Loucy (cell line): ENCODE measurements around the gene CD4.

Experiments used
- EZH2phosphoT487 ChIP-seq: fragments of 200-600 bp; IDR thresholded peaks from 2 replicates; pipeline ENCODE4 v1.6.1; 2018; ENCODE audit warnings: antibody characterized with exemption, mild to moderate bottlenecking, moderate library complexity, borderline replicate concordance
- TF ChIP-seq, protein P1 (sequence below): fragments of 200-600 bp; sonication (generic); conservative IDR thresholded peaks from 2 replicates; pipeline ENCODE4 v1.5.1; 2014; ENCODE audit warnings: mild to moderate bottlenecking, antibody characterized with exemption, low read length

DNA sequence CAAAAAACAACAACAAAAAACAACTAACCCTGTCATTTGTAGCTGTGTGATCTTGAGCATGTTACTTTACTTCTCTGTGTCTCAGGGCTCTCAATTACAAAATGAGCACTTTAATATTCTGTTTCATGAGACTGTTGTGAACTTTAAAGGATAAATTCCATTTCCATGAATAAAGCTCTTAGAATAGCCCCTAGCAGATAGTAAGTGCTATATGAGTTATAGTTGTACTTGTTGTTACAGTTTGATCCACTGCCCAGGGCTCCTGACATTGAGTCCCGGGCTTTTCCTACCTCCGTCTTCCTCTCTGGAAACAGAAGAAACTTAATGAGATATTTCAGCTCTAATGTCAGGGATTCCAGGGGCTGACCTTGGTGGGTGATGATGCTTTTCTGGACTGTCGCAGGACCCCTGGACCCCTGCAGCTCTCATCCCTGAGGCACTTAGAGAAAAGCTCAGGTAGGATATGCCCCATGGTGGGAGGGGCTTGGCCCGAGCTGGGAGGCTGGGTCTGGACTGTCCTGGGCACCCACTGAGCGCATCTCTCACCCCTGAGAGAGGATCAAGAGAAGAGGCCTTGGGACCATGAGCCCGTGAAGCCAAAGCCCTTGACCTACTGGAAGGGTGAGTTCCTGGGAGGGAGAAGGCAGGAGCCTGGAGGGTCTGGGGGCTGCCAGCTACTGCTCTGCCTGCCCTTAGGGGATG lies 44.0 kb downstream of the CD4 start:
- TF ChIP-seq, protein P1, sequence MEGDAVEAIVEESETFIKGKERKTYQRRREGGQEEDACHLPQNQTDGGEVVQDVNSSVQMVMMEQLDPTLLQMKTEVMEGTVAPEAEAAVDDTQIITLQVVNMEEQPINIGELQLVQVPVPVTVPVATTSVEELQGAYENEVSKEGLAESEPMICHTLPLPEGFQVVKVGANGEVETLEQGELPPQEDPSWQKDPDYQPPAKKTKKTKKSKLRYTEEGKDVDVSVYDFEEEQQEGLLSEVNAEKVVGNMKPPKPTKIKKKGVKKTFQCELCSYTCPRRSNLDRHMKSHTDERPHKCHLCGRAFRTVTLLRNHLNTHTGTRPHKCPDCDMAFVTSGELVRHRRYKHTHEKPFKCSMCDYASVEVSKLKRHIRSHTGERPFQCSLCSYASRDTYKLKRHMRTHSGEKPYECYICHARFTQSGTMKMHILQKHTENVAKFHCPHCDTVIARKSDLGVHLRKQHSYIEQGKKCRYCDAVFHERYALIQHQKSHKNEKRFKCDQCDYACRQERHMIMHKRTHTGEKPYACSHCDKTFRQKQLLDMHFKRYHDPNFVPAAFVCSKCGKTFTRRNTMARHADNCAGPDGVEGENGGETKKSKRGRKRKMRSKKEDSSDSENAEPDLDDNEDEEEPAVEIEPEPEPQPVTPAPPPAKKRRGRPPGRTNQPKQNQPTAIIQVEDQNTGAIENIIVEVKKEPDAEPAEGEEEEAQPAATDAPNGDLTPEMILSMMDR = no peak
- no peak for TF ChIP-seq EZH2phosphoT487
